Measurements from ENCODE around the gene HOXA1.

Gene HOXA1

DNA sequence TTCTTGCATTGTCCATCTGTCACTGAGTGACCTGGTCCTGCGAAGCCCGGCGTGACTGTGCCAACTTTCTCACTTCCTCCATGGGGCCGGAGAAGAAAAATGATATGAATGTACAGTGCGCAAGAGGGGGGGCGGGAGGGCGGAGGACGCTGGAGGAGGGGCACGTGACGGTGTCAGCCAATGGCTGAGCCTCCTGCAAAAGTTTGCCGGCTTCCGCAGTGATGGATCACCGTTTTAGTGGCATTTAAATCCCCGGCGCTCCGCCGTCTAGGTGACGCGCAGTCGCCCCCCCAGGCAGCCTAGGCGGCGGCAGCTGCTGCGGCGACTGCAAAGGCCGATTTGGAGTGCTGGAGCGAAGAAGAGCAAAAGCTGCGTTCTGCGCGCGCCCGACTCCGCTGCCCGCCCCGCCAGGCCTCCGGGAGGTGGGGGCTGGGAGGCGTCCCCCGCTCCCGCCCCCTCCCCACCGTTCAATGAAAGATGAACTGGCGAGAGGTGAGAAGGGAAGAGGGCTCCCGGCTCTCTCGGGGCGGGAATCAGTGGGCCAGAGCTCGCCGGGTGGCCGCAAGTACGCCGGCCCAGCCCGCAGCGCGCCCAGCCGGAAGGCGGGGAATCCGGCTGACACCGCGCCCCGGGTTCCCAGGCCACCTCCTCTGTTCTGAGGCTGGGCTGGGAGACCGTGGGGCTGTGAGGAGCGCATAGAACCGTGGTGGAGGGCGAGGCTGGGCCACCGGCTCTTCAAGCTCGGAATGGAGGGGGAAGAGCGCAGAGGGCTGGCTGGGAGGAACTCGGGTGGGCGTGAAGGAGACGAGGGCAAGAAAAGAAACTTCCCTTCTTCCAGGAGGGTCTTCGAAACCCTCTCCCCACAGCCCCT lies at the start of gene HOXA1:
Gene HOXA1 (minus strand): TSS at position 104 of the 871 bp plus-strand sequence. CDS start 88 bp downstream, at position 16.
- TF ChIP-seq, protein P1, sequence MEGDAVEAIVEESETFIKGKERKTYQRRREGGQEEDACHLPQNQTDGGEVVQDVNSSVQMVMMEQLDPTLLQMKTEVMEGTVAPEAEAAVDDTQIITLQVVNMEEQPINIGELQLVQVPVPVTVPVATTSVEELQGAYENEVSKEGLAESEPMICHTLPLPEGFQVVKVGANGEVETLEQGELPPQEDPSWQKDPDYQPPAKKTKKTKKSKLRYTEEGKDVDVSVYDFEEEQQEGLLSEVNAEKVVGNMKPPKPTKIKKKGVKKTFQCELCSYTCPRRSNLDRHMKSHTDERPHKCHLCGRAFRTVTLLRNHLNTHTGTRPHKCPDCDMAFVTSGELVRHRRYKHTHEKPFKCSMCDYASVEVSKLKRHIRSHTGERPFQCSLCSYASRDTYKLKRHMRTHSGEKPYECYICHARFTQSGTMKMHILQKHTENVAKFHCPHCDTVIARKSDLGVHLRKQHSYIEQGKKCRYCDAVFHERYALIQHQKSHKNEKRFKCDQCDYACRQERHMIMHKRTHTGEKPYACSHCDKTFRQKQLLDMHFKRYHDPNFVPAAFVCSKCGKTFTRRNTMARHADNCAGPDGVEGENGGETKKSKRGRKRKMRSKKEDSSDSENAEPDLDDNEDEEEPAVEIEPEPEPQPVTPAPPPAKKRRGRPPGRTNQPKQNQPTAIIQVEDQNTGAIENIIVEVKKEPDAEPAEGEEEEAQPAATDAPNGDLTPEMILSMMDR (IDR thresholded peaks at IDR 0.05; ENCODE audit: control insufficient read depth, insufficient read depth, low read depth, low read length, missing control alignments): no peak
- DNase-seq (ENCODE audit: low read depth): peak; percentile 62
- H3K4me3 ChIP-seq (ENCODE audit: control insufficient read depth, low read depth, low read length): peak within 1 kb of the TSS; percentile 83

DNA sequence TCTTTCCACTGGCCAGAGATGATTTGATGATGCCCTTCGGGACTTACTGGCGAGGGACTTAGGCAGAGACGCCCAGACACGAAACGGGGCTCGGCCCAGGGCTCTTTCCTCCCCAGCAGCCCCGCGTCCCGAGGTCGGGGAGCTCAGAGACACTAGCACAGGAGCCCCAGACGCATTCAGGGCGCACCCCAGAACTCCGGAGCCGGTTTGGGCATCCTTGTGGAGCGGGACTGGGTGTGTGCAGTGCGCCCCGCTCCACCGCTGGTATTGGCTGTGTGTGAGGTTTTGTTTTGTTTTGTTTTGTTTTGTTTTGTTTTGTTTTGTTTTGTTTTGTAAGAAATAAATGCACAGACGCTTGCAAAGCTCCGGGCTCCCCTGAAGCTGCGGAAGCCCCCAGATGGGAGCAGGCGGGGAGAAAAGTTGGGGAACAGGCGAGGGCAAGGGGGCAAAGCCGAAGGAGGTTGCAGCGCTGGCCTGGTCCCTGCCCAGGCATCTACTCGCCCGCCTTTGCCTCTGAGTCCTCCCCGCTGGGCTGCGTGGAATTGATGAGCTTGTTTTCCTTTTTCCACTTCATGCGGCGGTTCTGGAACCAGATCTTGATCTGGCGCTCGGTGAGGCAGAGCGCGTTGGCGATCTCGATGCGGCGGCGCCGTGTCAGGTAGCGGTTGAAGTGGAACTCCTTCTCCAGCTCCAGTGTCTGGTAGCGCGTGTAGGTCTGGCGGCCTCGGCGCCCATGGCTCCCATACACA lies 49.5 kb upstream of the HOXA1 start:
- no peak for DNase-seq (ENCODE audit: low read depth)
- no peak overlapping the region for H3K4me3 ChIP-seq (ENCODE audit: control insufficient read depth, low read depth, low read length)
- TF ChIP-seq, protein P1 (IDR thresholded peaks at IDR 0.05; ENCODE audit: control insufficient read depth, insufficient read depth, low read depth, low read length, missing control alignments): no peak

DNA sequence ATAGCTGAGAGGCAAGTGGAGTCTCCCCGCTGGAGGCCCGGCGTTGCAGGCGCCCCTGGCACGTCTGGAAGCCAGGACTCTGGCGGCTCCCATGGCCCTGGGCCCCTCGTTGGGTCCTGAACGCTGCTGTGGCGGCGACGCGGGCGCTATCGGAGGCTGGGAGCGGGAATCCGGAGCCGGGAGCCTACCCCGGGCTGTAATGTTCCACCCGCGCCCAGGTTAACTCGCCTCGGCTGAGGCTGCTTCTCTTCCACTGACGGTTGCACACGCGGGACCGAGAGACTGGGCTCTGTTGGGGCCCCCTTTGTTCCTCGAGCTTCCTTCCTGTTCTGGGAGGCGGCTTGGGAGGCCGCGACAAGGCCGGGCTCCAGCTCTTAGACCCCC lies 49.0 kb upstream of the HOXA1 start:
- no peak overlapping the region for H3K4me3 ChIP-seq (ENCODE audit: control insufficient read depth, low read depth, low read length)
- no peak for DNase-seq (ENCODE audit: low read depth)
- TF ChIP-seq, protein P1 (IDR thresholded peaks at IDR 0.05; ENCODE audit: control insufficient read depth, insufficient read depth, low read depth, low read length, missing control alignments): no peak

- no peak overlapping the region for H3K4me3 ChIP-seq (ENCODE audit: control insufficient read depth, low read depth, low read length)
- TF ChIP-seq, protein P1 (IDR thresholded peaks at IDR 0.05; ENCODE audit: control insufficient read depth, insufficient read depth, low read depth, low read length, missing control alignments): peak; percentile 24
- DNase-seq (ENCODE audit: low read depth): no peak
Measured at GRCh38 chr7:27143950-27144780, 48.4 kb upstream of the HOXA1 start.

GRCh38 chr7:27143023-27143949 lies 47.5 kb upstream of the HOXA1 start, which contains the start of gene HOXA5:
Gene HOXA5 (minus strand): TSS chr7:27143681. CDS start chr7:27143607, 74 bp downstream.
- TF ChIP-seq, protein P1 (IDR thresholded peaks at IDR 0.05; ENCODE audit: control insufficient read depth, insufficient read depth, low read depth, low read length, missing control alignments): no peak
- peak within 1 kb of the TSS; percentile 29 for H3K4me3 ChIP-seq (ENCODE audit: control insufficient read depth, low read depth, low read length)
- DNase-seq (ENCODE audit: low read depth): no peak

Measured in AG09309 (cell line).